ENCODE results near the gene LRRC25.

DNA sequence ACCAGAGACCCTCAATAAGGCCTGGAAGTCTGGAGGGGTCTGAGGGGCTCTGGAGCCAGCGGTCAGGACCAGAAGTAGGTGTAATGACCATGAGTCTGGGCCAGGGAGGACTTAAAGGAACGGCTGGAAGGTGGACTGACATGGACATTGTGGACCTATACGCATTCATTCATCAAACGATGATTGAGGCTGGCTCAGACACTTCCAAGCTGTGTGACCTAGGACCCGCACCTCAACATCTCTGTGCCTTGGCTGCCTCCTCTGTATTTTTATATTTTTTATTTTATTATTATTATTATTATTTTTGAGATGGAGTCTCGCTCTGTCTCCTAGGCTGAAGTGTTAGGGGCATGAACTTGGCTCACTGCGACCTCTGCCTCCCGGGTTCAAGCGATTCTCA is 9.3 kb upstream of the LRRC25 start:
- TF ChIP-seq, protein P1, sequence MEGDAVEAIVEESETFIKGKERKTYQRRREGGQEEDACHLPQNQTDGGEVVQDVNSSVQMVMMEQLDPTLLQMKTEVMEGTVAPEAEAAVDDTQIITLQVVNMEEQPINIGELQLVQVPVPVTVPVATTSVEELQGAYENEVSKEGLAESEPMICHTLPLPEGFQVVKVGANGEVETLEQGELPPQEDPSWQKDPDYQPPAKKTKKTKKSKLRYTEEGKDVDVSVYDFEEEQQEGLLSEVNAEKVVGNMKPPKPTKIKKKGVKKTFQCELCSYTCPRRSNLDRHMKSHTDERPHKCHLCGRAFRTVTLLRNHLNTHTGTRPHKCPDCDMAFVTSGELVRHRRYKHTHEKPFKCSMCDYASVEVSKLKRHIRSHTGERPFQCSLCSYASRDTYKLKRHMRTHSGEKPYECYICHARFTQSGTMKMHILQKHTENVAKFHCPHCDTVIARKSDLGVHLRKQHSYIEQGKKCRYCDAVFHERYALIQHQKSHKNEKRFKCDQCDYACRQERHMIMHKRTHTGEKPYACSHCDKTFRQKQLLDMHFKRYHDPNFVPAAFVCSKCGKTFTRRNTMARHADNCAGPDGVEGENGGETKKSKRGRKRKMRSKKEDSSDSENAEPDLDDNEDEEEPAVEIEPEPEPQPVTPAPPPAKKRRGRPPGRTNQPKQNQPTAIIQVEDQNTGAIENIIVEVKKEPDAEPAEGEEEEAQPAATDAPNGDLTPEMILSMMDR (IDR thresholded peaks at IDR 0.05), result no peak
- no peak for TF ChIP-seq POLR2A (IDR thresholded peaks at IDR 0.05)
